Astrocyte (in vitro differentiated cells and primary cell): ENCODE measurements around the gene CLEC2B.

Source experiments
- CTCF ChIP-seq: IDR thresholded peaks from 2 replicates; pipeline ENCODE4 v1.5.1; 2011; ENCODE audit warnings: low read depth, mild to moderate bottlenecking, inconsistent platforms, low read length, moderate library complexity; ENCODE audit not compliant: insufficient read depth
- EZH2 ChIP-seq: IDR thresholded peaks from 2 replicates; pipeline ENCODE4 v1.6.1; 2012; ENCODE audit warnings: mild to moderate bottlenecking, low read length, inconsistent platforms; ENCODE audit not compliant: insufficient read depth

- TF ChIP-seq CTCF (no peak), EZH2 (no peak)
These were observed 18.1 kb downstream of the CLEC2B start for GRCh38 chr12:9851050-9851449.
